DMS153 (cell line): Measurements from ENCODE around the gene ZFR.
"Not testable (repeated sequence)": the region's sequence is repeated elsewhere in the genome, so short reads cannot be mapped to it uniquely, and the experiment has no call there.

Experiments used
- DNase-seq: peaks from one replicate; lab custom pipeline; 2025; lab: John Stamatoyannopoulos, UW

ZFR gene

DNA sequence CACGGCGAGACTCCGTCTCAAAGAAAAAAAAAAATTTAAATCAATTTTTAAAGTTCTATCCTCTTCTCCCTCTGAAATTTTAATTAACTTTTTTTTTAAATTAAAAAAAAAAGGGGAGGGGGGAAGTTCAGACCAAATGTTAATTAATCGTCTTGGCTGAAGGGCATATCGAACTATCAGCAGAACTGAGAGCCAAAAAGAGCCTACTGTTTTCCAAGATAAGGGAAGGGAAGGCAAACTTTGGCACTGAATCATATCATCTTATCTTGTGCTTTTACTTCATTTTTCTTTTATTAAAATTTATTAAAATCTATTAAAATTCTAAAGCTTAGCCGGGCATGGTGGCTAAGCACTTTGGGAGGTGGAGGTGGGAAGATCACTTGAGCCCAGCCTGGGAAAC lies 85.9 kb downstream of the ZFR start:
- DNase-seq, result no peak

DNA sequence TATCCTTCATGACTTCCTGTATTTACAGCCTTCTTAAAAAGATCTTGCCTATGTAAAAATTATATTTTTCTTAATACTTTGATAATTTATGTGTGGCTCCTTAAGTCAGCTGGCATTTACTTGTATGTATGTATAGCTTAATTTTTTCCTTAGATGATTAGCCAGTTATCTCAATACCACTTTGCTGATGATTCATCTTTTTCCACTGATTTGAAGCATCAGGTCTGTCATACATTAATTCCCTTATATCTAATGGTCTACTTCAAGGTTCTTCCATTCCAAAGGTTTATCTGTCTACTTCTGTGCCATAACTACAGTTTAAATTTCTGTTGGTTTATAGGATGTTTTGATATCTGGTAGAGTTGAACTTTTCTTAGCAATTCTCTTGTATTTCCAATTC lies 86.9 kb downstream of the ZFR start:
- no peak for DNase-seq

DNA sequence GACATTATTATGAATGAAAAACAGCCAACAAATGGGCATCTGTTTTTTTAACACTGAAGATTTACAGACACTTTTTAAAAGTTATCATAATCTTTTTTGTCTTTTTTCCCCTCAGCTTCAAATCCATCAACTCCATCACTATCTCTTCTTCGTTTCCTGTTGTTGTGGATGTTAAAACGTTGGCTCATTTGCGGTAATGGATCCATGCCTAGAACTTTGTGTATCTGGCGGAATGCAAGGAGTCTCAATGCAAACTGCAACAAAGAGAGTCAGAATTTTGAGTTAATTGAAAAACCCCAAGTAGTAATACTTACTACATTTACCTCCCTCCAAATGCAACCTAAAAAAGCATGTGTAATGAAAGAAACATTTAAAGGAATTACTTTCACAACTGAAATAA lies 88.9 kb downstream of the ZFR start:
- no peak for DNase-seq

DNA sequence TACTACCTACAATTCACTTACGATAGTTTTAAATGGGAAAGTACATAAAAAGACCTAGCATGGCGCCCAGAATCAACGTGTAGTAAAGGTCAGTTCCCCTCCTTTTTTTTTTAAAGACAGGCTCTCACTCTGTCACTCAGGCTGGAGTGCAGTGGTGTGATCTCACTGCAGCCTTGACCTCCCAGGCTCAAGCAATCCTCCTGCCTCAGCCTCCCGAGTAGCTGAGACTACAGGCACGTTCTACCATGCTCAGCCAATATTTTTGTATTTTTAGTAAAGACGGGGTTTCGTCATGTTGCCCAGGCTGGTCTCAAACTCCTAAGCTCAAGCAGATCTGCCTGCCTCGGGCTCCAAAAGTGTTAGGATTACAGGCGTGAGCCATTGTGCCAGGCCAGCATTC lies 91.1 kb downstream of the ZFR start:
- no peak for DNase-seq

DNA sequence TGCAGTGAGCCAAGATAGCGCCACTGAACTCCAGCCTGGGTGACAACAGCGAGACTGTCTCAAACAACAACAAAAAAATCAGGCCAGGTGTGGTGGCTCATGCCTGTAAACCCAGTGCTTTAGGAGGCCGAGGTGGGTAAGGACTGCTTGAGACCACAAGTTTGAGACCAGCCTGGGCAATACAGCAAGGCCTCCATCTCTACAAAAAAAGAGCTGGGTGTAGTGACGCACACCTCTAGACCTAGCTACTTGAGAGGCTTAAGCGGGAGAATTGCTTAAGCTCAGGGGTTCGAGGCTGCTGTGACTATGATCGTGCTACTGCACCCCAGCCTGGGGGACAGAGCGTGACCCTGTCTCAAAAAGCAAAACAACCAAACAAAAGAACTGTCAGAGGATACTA lies 91.9 kb downstream of the ZFR start:
- no peak for DNase-seq

DNA sequence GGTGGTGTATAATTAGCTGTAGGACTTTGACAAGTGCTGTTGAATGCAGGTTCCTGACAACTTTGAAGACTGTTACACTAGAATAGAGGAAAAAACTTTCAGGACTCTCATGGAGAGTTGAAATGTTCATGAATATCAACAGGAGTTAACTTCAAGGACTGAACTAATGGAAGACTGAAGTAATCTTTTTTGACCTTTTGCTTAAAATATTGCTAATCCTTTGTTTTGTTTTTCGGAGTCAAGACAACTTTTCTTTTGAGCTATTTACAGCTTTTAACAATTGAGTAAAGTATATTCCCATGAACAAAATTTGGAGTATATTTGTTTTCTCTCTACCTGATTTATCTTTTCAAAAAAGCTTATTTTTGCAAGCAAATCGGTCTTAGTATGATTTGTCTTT lies 97.7 kb downstream of the ZFR start:
- no peak for DNase-seq

DNA sequence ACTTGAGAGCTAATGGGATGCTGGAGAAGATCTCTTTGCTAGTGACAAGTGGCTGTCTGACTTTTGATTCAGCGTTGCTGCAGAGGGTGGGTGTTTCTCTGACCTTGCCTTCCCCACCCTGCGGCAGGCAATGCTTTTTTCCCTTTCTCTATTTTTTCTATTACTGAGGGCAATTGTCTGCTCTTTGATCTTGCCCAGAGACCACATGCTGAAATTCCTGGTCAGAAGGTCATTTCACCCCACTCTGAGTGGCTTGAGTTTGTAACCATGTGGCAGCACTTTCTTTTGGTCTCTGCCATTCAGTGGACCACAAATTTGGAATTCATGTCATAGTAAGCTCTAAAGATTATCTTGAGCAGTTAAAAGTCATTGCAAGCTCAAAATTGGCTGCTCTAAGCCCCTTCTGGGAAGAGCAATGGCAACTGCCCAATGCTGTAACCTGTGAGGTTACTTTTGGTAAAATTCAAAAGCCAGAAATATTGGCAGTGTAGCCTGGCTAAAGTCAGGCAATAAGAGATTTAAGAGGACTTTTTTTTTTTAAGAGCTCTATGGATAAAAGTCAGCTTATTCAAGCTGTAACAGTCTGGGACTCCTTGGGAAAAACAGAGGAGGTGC lies 101.4 kb downstream of the ZFR start:
- no peak for DNase-seq

DNA sequence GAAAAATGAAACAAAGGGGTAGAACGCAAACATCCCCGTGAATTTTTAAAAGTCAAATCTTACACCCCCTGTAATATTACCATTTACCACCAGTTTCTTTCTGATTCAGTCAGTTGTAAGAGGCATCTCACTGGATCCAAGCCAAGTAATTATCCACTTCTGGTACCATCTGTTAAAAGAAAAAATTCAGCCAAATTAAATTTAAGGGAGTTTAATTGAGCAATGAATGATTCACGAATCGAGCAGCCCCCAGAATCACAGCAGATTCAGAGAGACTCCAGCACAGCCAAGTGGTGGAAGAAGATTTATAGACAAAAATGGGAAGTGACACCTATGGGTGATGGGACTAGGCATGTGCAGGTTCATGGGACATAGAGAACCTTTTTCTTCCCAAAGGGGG lies 101.9 kb downstream of the ZFR start:
- no peak for DNase-seq

DNA sequence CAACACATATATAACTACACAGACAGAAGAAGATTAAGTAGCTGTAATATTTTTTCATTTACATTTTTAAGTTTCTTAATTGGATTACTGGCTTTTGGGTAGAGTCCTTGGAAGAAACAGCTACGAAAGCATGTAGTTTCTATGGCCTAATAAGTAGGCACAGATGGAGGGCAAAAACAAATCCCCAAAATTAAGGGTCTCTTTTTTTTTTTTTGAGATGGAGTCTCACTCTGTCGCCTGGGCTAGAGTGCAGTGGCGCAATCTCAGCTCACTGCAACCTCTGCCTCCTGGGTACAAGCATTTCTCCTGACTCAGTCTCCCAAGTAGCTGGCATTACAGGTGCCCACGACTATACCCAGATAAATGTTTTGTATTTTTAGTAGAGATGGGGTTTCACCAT lies 104.7 kb downstream of the ZFR start:
- DNase-seq, result no peak

DNA sequence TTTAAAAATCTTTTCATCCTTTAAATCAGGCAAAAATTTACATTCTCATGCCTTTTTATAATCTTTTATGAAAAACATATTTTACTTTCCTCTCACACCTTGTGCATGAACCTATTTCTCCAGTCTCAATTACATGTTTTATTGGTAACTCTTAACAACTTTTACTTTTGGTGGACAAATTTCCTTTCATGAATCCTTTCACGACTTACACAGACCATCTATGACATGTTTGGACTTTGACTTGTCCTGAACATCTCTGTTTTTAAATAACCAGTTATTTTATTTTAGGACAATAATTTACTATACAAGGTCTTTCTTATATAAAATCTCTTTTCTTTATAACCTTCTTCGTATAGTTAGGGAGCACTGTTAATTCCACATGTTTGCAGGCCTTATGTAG lies 105.3 kb downstream of the ZFR start:
- no peak for DNase-seq

DNA sequence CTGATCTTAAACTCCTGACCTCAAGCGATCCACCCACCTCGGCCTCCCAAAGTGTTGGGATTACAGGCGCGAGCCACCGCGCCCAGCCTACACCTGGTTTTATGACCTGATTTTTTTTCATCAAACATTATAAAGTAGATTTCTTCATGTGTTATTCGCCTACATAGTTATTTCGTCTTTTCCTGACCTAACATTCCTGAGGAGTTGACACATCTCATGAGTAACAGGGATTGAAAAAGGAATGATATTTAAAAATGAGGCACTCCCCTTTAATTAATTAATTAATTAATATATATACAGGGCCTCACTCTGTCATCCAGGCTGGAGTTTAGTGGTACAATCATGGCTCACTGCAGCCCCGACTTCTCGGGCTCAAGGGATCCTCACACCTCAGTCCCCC lies 111.6 kb downstream of the ZFR start:
- DNase-seq, result no peak

DNA sequence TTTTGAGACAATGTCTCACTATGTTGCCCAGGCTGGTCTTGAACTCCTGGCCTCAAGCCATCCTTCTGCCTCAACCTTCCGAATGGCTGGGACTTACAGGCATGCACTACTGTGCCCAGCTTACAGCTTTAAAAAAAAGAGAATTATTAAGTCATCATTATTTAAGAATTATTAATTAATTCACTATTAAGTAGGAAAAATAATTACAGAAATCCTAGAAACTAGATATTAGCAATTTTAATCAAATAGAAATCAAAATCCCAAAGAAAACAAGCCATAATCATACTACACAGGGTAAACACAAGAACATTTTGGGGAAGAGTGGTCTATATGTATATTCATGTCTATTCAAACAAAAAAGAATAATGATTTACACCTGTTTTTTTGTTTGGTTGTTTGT lies 112.2 kb downstream of the ZFR start:
- no peak for DNase-seq

DNA sequence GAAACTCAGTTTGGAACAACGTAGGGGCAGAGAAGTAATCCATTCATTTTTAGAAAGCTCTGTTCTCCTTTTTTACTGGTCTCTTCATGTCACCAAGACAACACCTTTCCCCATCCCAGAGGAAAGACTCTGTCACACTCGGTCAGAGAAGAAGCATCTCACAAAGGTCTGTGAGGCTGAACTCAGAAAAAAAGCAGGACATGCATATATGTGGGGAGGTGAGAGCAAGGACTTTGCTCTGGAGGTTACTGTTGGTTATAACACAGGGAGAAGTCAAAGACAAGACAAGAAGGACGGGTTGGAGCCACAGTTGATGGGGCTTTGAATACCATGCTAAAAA lies 112.6 kb downstream of the ZFR start:
- no peak for DNase-seq

DNA sequence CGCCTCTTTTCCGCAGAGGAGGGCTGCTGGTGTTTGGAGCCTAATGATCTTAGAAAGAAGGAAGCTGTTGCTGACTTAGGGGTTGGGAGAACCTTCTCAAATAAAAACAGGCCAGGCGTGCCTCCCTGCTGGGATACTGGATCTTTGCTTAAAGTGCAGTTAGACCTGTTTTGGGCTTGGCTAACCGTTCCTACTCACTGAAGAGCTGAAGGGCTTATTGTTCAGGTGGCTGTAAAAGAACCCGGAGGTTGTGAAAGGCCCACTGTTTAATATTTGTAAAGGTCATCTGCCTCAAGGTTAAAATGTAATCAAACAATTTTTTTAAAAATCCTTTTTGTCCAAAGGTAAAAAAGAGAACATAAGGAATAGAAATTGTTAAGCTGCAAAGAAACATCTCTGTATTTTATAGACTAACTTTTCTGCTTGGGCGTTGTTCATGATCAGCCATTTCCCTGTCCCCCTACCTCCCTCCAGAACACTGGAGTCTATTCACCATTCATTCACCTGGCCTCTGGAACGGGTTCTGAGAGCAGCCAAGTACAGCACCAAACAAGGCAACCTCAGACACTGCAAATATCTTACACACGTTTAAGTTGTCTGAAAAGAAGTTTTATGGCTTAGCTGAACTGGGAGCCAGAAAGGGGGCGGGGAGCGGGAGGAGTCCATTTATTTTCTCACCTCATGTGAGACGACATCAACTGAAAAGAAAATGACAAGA lies 113.2 kb downstream of the ZFR start:
- DNase-seq, result no peak

DNA sequence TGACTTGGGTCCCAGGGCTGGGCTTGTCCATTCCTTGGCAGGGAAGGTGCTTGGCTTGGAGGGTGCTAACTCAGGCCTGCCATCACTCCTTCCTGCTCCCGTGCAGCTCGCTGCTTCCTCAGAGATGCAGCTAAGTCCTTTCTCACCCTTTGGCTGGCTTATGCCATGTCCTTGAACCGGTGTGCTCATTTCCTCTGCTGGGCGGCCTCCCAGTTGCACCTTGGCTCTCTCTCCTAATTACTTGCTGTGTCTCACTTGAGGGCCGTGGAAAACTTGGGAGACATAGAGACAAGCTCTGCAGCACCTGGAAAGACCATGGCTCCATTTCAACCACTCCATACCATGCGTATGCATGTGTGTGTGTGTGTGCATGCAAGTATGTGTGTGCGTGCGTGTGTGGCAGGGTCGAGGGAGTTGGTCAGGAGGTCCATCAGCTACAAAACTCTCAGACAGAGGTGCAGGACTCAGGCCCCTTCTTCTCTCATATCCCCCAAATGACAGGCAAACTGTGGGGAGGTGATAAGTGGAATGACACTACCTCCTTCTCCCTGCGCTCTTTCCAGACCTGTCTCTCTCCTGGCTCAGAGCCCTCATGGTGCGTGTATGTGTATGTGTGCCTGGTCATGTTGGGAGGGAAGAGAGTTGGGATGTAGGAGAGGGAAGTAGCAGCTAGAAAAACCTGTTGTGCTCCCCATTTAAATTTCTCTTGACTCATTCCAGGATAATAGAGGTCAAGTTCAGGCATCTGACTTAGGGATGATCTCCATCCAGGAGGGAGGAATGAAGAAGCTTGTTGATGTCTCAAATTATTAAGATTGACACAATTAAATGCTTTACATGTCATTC lies 114.2 kb downstream of the ZFR start:
- DNase-seq, result no peak

DNA sequence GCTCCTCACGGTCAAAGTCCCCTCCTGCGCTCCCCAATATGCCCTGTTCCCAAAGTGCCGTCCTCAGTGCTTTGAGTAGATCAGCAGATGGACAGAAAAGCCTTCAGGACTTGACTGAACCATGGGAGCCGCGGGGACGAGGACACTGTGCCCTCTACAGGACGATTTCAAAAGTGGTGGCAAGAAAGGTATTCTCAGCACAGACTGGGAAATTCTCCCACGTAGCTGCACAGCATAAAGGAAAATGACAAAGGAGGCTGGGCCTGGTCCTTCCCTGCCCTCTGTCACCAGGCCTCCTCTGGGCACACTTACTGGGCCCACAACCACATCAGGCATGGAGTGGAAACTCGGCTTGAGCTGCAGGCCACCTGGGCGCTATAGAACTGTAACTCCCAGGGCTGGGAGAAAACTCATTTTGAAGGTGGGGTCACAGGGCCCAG lies 115.1 kb downstream of the ZFR start:
- DNase-seq, result peak; percentile 15

DNA sequence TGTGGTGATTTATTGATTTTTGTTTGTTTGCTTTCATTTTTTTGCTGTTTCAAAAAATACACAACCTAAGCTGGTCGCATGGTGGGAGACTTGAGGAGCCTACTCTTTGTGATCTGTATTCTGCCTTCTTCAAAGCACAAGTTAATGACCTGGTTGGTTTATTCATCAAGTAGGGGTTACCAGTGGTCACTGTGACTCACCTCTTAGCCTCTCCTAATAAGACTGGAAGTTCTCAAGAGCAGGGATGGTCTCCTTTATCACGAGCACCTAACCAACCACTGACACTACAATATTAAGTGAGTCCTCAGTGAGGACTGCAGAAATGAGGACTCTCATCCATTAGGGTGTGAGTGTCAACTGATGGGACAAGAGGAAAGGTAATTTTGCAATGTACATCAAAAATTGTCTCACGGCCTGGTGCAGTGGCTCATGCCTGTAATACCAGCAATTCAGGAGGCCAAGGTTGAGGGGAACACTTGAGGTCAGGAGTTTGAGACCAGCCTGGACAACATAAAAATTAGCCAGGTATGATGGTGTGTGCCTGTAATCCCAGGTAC lies 118.2 kb downstream of the ZFR start:
- no peak for DNase-seq

DNA sequence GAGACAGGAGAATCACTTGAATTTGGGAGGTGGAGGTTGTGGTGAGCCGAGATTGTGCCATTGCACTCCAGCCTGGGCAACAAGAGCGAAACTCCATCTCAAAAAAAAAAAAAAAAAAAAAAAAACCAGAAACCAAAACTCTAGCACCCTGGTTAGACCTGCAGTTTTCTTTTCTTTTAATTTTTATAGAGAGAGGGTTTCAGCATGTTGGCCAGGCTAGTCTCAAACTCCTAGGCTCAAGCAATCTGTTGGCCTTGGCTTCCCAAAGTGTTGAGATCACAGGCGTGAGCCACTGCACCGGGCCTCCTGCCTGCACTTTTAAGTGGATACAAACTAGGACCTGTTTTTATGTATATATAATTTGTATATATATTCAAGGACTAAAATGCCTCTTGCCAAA lies 118.9 kb downstream of the ZFR start:
- DNase-seq, result no peak

DNA sequence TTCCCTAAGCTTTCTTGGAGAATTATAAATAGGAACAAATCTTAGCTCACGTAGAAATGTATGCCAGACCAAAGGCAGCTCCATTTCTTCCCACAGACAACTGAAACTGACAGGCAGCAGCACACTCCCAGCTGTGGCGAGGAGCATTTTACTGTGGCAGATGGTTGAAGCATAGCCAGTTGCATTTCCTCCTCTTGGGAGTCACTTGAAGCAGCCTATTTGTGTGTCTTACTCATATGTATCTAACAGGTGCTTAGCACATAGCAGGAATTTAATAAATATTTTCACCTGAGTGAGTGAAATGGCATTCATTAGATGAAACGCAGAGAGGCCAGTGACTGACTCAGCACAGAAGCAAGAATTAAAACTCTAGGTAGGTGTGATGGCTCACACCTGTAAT lies 119.5 kb downstream of the ZFR start:
- no peak for DNase-seq

DNA sequence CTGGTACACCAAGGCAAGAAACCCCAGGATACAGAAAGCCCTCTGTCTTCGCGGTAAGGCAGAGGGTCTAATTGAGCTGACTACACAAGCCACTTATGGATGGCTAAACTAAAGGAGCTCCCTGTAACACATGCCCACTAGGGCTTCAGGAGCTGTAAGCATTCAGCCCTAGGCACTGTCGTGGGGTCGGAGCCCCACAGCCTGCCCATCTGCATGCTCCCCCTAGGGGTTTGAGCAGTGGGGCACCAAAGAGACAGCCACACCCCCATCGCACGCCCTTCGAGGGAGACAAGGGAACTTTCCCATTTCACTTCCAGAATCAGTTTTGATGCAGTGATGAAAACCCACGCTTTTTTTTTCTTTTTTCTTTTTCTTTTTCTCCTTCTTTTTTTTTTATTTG lies 120.8 kb downstream of the ZFR start:
- DNase-seq, result no peak

DNA sequence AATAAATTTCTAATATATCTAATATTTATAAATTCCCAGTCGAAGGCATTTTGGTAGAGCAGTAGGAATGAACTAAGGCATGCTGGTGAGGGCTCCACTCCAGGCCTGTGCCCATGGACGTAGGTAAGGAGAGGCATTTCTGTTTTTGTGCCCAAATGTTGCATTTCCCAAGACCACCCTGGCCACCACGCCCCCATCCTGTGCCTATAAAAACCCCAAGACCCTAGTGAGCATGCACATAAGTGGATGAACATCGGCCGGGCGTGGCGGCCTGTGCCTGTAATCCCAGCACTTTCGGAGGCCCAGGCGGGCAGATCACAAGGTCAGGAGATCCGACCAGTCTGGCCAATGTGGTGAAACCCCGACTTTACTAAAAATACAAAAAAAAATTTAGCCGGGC lies 121.7 kb downstream of the ZFR start:
- no peak for DNase-seq

DNA sequence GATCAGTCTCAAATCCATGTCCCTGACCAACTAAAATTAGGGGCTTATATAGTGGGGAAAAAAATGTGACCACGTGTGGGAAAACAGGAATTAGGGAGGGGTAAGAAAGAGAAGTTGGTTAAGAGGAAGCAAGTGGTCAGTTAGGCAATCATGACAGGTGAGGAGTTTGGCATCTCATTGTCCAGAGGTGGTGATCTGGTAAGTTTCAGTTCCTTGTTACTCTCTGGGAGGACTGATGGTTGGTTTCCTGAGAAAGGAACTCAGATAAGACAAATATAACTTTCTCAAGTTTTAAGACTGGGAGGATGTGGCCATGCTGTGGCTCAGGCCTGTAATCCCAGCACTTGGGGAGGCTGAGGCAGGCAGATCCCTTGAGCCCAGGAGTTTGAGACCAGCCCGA lies 122.8 kb downstream of the ZFR start:
- not testable (repeated sequence) for DNase-seq

DNA sequence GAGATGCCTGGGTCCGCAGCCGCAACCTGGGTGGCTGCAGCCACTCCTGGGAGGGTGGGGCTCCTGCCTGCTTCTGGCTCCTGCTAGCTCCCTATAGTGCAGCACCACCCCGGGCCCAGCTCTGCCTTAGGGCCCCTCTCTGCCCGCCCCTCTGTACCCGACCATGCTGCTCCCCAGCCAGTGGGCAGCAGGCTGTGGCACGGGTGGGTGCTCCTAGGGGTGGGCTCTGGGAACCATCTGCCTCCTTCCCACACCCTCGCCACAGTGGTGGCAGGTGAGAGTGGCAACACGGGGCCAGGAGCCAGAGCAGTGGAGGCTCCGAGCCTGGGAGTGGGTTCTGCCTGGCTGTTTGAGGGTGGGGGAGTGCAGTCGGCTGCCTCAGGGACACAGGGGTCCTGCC lies 124.0 kb downstream of the ZFR start:
- DNase-seq, result no peak
